Stimulated activated CD8-positive, alpha-beta memory T cell treated with anti-CD3 and anti-CD28 coated beads, Interleukin-12 subunit alpha, Interleukin-12 subunit beta, amount 100 ng/mL, for 24 hours (primary cell): ENCODE measurements around the gene SLC35D2.

Experiments used
- DNase-seq: peaks from one replicate; pipeline ENCODE4 v3.0.0-alpha.2; 2020; ENCODE audit errors: extremely low read depth

SLC35D2 gene

GRCh38 chr9:96383165-96383942 is at the start of gene SLC35D2:
SLC35D2 (minus strand) TSS chr9:96383711; CDS start chr9:96383634, 77 bp downstream.
- no peak for DNase-seq

GRCh38 chr9:96430377-96430776 is 46.9 kb upstream of the SLC35D2 start:
- no peak for DNase-seq

GRCh38 chr9:96429732-96430131 is 46.2 kb upstream of the SLC35D2 start:
- no peak for DNase-seq

DNA sequence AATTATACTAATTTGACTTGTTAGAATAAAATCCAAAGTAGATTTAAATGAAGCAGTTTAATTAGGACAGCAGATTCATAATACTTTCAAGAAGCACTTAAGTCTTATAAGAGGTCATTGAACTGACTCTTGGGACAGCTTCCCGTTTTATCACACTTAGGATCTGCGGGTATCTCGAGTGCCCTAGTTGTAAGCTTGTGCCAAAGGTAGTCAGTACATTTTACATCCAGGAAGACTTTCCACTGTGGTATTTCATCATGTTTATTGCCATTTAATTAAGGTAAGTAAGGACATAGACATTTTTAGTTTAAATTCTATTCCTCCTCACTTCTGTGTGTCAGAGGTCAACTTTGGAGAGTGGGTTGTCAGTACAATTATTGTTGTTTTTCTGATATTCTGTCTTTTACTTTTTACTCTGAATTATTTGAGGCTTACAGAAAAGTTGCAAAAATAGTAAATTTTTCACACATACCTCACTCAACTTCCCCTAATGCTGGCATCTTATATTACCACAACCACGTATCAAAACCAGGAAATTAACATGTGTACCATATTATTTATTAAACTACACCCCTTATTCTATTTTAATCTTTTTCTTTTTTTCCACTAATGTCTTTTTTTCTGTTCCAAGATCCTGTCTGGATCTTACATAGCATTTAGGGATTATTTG is 42.1 kb upstream of the SLC35D2 start:
- DNase-seq: no peak

GRCh38 chr9:96423985-96424336 is 40.5 kb upstream of the SLC35D2 start:
- DNase-seq: no peak

GRCh38 chr9:96423322-96423984 is 39.9 kb upstream of the SLC35D2 start:
- no peak for DNase-seq

- no peak for DNase-seq
These were observed 37.1 kb upstream of the SLC35D2 start for GRCh38 chr9:96420468-96421219.

DNA sequence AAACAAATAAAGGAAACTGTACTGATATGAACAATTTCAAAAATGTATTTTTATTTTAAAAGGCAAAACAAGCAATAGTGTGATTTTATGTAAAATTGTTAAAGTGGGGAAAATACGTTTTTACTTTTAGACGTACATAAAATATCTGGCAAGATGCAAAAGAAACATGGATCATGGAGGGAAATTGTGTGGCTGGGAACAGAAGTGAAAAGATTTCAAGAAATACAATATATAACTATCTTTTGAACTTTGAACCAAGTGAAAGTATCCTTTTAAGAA is 36.1 kb upstream of the SLC35D2 start:
- no peak for DNase-seq

DNA sequence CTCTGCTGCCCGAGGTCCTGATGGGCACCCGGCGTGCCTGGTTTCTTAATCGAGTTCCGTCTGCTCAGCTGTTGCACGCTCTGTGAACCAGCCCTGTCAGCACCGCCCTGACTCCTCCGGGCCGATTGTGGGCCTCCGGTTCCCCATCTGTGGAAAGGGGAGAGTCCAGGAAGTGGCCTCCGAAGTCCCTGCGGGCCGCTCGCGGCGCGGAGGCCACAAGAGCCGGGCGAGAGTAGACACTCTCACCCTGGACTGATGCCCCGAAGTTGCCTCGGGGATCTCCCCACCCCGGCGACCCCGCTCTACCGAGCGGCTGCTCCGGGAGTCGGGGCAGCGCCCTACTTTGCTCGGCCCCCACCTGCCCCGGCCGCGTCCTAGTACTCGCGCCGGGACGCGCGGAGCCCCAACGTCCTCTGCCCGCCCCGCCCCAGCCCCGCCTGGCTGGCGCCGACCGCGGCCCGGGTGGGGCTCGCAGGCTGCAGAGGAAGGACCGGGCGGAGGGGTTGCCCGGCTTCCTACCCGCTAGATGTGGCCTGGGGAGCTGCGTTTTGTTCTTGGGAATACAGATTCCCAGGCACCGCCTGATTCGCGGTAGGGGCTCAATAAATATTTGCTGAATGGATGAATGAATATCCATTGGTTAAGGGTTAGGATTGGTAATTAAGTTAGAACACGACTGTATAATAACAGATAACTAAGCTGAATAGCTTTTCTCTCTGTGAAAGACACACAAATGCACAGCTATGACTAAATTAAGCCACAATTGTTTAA is 35.6 kb upstream of the SLC35D2 start:
- no peak for DNase-seq

- DNase-seq: peak; percentile 88
These were observed 34.8 kb upstream of the SLC35D2 start, which contains the start of gene ZNF367 for GRCh38 chr9:96418083-96418919. ZNF367 (minus strand) TSS chr9:96418370; CDS start chr9:96418032, 338 bp downstream.

GRCh38 chr9:96417661-96418082 is 34.2 kb upstream of the SLC35D2 start:
- DNase-seq: no peak

DNA sequence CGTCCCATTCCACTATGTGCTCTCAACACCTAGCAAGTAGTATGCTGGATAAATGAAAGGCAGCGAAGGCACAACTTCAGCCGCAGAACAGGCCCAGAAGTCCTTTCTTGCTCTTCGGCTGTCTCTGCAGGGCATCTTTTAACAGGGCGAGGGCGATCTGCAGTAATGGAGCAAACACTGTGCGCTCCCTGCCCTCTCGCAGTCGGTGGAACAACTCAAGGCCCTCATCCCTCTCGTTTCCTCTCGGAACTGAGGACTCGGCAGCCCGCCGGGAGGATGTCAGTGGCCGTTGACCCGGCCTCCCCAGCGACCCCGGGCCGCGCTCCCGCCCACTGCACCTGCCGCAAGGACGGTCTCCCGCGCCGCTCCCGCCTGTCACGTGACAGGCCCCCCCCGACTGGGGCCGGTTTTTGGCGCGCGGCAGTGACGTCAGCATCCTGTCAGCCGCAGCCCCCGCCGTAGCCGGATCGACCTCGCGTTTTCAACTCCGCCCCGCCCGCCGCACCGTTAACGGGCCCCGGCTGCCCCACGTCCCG is 33.6 kb upstream of the SLC35D2 start:
- DNase-seq: peak; percentile 79

DNA sequence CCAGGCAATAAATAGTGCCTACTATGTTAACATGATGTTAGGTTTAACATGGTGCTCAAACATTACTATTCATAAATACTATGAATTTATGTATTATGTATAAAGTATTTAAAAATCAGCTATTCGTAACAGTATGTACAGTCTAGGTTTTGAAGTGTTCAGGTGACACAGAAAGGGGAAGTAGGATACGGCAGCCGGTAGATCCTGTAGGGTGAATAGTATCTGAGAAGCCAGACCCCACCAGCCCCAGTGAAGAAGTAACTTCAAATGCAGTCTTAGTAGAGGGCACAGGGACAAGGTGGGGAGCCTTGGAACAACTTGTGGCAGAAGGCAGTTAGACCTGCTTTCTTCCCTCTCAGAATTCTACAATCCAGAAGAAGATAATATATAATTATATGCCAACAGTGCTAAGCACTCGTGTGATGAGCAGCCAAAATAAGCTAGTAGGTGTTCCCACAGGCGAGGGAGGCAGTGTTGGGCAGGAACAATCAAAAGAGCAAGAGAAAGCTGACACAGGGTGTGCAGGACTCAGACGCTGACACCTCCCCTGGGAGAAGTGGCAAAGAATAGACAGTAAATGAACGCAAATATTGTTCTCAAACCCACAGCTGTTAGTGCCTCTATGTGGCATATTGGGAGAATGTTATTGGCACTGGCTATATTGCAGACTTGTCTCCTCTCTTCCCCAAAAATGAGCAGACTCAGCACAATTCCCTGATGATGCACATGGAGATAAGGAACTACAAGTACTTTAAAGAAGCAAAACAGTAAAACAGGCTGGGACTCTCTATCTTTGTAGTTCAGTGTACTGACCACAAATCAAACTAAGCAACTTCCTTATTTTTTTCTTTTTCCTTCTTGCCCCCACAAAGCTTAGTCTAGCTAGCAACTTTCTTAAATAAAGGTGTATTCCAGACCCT is 30.1 kb upstream of the SLC35D2 start:
- DNase-seq: no peak

- DNase-seq: no peak
These were observed 28.8 kb upstream of the SLC35D2 start for GRCh38 chr9:96412174-96412913.

- no peak for DNase-seq
These were observed 27.8 kb upstream of the SLC35D2 start for GRCh38 chr9:96411129-96411838.

DNA sequence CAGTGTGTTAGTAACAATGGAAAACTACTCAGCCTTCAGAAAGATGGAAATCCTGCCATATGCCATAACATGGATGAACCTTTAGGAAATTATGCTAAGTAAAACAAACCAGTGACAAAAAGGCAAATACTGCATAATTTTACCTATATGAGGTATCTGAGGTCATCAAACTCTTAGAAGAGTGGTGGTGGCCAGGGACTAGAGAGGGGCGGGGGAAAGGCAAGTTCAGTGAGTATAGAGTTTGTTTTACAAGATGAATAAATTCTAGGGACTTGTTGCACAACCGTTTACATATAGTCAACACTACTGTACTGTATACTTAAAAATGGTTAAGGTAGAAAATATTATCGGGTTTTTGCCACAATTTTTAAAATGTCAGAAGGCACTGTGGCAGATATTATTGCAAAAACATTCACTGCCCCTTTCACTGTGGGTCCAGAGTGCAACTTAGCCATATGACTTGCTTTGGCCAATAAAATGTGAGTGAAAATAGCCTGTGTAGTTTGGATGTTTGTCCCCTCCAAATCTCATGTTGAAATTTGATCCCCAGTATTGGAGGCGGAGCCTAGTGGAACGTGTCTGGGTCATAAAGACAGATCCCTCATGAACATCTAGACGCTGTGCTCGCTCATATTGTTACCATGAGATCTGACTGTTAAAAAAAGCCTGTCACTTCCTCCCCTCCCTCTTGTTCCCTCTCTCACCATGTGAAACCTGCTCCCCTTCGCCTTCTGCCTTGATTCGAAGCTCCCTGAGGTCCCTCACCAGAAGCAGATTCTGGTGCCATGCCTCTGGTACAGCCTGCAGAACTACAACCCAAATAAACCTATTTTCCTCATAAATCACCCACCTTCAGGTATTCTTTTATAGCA is 25.1 kb upstream of the SLC35D2 start:
- no peak for DNase-seq
